HG03342 (cell line): ENCODE measurements around the gene ATP5ME.
"Not testable (repeated sequence)": the region's sequence is repeated elsewhere in the genome, so short reads cannot be mapped to it uniquely, and the experiment has no call there.

Source experiments
- ATAC-seq: cut with Tn5 transposase; IDR thresholded peaks from one replicate; pipeline ENCODE4 v1.9.1; 2021; ENCODE audit warnings: mild to moderate bottlenecking, moderate library complexity; ENCODE audit not compliant: unreplicated experiment

ATP5ME gene, protein sequence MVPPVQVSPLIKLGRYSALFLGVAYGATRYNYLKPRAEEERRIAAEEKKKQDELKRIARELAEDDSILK

GRCh38 chr4:674172-675035 is at the start of gene ATP5ME, which contains the start of gene MYL5:
ATP5ME (minus strand) TSS chr4:674276; CDS start chr4:674247, 29 bp downstream.
MYL5 (plus strand) TSS chr4:674542; CDS start chr4:678027, 3,485 bp downstream.
- peak; percentile 80 for ATAC-seq

DNA sequence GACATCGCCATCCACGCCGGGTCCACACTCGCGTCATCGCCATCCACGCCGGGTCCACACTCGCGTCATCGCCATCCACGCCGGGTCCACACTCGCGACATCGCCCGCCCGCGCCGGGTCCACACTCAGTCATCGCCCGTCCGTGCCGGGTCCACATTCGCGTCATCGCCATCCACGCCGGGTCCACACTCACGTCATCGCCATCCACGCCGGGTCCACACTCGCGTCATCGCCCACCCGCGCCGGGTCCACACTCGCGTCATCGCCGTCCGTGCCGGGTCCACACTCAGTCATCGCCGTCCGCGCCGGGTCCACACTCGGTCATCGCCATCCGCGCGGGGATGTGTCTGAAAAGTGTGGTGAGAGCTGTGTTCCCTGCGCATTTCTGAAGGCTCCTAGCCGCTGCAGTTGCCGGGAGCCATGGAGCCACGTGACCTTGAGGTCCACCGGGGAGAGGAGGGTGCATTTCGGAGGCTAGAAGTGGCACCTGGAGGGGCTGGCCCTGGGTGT is 48.8 kb upstream of the ATP5ME start:
- ATAC-seq, result no peak

DNA sequence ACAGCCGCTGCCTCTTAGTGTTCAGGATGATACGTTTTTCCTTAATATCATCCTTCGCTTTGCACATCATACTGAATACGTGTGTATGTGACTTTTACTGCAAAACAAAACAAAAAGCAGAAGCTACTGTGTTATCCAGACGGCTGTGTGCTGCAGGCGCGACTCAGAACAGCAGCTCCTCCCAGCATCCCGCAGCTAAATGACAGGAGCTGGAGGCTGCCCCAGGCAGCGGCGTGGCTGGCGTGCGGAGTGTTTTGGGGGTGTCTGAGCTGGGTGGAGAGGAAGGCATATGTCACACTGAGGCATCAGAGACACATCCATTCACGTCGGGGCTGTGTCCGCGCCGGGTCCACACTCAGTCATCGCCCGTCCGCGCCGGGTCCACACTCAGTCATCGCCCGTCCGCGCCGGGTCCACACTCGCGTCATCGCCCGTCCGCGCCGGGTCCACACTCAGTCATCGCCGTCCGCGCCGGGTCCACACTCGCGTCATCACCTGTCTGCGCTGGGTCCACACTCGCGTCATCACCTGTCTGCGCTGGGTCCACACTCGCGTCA is 48.2 kb upstream of the ATP5ME start:
- ATAC-seq, result no peak

- no peak for ATAC-seq
Observed at GRCh38 chr4:721261-722168, 47.4 kb upstream of the ATP5ME start.

- no peak for ATAC-seq
Observed at GRCh38 chr4:720111-720860, 46.2 kb upstream of the ATP5ME start.

- no peak for ATAC-seq
Observed at GRCh38 chr4:718460-718859, 44.4 kb upstream of the ATP5ME start.

DNA sequence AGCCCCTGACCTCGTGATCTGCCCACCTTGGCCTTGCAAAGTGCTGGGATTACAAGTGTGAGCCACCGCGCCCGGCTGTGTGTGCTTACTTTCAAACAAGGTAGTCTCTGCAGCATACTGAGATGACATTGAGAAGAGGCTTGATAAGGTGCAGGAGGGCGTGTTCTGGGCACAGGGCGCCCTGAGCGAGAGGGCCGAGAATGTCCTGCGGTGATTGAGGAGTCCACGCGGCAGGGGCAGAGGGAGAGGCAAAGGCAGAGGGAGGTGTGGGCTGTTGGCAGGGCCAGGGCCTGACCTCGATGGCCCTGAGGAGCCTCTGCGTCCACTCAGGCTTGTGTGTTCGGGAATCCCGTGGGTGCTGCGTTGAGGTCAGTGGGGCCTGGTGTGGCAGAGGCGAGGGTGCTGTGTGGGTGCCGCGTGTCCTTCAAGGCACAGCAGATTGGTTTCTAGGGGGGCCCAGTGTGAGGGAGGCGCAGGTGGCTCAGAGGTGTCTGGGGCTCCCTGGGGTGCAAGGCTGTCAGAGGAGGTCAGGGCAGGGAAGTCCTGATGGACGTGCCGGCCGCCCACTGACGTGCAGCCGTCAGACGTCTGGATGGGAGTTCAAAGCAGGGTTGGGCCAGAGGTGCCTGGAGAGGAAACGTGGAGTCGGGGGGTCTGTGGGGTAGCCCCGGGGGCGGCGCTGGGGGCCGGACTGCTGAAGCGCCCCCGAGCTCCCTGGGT is 43.7 kb upstream of the ATP5ME start:
- no peak for ATAC-seq

DNA sequence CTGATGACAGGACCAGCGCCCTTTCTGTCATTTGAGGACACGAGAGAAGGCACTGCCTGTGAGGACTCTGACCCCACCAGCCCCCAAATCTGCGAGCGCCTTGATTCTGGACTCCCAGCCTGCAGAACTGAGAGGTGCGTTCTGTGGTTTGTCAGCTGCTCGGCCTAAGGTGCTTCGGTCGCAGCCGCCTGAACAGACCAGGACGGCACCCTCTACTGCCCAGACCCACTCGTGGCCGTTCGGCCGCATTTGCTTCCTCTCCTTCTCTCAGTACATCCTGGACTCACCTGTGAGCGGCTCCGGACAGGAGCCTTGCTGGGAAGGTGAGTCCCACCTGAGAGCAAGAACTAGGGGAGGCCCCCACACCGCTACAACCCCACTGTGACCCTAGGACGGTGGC is 40.0 kb upstream of the ATP5ME start:
- no peak for ATAC-seq

DNA sequence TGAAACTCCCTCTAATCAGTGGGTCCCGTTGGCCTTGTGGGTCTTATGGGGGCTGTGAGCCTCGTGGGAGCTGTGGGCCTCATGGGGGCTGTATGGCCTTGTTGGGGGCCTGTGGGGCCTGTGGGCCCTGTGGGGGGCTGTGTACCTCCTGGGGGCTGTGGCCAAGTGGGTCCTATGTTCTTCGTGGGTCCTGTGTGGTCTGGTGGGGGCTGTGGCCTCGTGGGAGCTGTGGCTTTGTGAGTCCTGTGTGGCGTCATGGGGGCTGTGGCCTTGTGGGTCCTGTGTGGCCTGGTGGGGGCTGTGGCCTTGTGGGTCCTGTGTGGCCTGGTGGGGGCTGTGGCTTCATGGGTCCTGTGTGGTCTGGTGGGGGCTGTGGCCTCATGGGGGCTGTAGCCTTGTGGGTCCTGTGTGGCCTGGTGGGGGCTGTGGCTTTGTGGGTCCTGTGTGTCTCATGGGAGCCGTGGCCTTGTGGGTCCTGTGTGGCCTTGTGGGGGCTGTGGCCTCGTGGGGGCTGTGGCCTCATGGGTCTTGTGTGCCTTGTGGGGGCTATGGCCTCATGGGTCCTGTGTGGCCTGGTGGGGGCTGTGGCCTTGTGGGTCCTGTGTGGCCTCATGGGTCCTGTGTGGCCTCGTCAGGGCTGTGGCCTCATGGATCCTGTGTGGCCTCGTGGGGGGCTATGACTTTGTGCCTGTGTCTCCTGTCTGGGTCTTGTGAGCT is 39.0 kb upstream of the ATP5ME start:
- no peak for ATAC-seq

- ATAC-seq, result no peak
Observed at GRCh38 chr4:712093-712492, 38.0 kb upstream of the ATP5ME start.

- ATAC-seq, result no peak
Observed at GRCh38 chr4:710916-711315, 36.8 kb upstream of the ATP5ME start.

DNA sequence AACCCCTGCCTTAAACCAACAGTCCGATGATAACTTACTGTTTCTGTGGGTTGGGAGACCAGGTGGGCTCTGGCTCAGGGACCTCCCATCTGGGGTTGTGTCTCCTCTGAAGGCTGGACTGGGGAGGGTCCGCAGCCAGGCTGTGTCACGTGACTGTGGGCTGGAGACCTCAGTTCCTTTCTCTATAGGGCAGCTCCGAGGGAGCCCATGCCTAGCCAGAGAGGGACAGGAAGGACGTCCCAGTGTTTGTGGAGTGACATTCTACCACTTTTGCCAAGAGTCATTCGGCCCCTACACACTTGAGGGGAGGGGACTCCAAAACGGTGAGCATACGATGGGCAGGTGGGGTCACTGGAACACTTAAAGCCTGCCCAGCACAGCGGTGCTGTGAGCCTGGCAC is 36.0 kb upstream of the ATP5ME start:
- ATAC-seq, result no peak

DNA sequence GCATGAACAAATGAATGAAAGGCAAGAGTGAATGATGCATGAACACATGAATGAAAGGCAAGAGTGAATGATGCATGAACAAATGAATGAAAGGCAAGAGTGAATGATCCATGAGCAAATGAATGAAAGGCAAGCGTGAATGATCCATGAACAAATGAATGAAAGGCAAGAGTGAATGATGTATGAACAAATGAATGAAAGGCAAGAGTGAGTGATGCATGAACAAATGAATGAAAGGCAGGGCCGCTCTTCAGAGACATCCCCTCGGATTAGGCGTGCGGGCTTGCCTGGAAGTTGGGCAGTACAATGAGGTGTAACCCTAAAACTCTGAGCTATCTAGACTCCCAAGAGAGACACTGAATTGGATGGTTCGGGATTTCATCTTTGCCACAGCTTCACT is 35.3 kb upstream of the ATP5ME start:
- ATAC-seq, result no peak

- no peak for ATAC-seq
Observed at GRCh38 chr4:708631-708933, 34.5 kb upstream of the ATP5ME start.

GRCh38 chr4:707929-708630 is 34.0 kb upstream of the ATP5ME start:
- no peak for ATAC-seq

DNA sequence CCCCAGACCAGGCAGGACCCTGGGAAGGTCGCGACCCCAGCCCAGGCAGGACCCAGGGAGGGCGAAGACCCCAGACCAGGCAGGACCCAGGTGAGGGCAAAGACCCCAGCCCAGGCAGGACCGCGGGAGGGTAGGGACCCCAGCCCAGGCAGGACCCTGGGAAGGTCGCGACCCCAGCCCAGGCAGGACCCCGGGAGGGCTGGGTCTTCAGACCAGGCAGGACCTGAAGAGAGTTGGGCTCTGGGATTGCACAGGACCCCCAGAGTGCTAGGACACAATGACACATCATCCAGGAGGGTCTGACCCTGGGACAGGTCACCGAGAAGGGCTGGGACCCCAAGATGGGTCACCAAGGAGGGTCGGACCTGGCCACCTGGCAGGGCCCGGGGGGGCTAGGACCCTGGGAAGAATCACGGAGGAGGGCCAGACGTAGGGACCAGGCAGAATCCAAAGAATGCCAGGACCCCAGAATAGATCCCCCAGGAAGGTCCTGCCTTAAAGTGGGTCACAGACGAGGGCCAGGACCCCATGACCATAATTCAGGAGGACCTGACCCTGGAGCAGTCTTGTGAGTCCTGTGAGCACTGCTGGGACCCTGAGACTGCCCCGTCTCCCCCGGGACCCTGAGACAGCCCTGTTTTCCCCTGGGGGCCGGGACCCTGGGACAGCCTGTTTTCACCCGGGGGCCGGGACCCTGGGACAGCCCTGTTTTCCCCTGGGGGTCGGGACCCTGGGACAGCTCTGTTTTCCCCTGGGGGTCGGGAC is 32.9 kb upstream of the ATP5ME start:
- no peak for ATAC-seq

DNA sequence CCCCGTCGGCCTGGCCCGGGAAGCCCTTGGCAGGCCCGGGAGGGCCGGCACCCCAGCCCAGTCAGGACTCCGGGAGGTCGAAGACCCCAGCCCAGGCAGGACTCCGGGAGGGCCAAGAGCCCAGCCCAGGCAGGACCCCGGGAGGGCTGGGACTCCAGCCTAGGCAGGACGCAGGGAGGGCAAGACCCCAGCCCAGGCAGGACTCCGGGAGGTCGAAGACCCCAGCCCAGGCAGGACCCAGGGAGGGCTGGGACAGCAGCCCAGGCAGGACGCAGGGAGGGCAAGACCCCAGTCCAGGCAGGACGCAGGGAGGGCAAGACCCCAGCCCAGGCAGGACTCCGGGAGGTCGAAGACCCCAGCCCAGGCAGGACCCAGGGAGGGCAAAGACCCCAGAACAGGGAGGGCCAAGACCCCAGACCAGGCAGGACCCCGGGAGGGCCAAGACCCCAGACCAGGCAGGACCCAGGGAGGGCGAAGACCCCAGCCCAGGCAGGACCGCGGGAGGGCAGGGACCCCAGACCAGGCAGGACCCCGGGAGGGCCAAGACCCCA is 32.1 kb upstream of the ATP5ME start:
- ATAC-seq, result not testable (repeated sequence)
